COLO829 (cell line): ENCODE results near the gene KCTD16.

Experiments used
- DNase-seq: peaks from one replicate; pipeline ENCODE4 v3.0.0; 2012; ENCODE audit warnings: low spot score

The KCTD16 gene

DNA sequence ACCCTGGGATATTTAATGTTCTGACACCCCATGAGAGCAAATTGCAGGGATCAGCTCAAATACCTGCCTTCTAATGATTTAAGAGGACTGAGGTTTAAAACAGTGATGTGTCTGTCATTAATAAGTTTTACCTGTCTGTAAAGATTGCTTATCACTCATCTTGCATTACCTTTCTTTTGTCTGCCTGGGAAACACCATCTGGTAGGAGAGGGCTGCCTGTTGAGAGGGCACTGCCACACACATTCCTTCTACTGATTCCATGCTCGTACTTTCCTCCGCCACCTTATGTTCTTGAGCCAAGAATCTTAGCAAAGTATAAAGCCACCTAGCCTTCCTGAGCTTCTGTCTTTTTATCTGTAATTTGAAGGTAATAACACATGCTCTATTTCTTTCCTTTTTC, 118.6 kb downstream of the KCTD16 start:
- no peak for DNase-seq

- no peak for DNase-seq
Observed at GRCh38 chr5:144292029-144292428, 121.4 kb downstream of the KCTD16 start.

DNA sequence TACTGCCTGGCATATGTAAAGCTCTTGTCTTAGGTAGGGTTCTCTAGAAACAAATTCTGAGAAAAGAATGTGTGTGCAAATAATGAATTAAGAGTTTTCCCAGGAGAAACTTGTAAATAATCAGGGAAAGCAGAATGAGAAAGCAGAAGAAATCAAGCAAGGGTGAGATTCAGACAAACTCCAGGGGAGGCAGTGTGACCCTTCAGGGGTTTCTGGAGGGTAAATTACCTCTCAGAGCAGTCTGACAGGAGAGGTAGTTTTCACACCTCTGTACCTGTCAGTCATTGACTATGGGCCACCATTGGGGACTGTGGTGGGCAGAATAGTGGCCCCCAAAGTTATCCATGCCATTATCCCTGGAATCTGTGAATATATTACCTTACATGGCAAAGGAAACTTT, 124.6 kb downstream of the KCTD16 start:
- DNase-seq: no peak

DNA sequence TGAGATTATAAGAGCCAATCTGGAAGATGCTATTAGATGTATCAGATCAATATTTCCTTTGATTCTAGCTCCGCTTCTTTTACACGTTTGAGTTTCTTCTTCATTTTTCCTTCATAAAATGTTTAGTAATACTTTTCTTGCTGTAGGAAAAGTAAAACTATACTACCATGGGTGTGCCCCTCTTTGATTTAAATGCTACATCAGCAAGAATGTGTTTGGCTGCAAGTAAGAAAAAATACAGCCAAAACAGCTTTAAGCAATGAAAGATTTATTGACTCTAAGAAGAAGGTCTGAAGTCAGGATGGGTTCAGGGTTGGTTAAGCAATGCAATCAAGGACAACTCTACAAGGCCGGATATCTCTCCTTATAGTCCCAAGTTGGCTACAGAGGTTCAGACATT, 126.4 kb downstream of the KCTD16 start:
- no peak for DNase-seq

DNA sequence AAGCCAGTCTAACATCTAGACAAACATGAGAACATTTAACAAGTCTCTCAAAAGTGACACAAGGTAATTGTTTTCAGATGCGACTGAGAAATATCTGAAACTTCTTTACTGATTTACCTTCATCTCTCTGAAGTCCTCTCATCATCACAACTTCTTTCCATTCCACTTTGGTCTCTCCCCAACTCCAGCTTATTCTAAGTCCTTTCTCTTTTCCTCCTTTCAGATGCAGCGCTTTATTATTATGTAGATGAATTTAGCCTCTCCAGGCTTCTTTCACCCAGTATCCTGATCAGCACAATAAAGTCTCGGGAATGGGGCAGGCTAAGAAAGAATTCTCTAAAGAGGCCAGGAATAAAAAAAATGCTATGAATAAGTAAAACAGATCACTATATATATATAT, 128.0 kb downstream of the KCTD16 start:
- DNase-seq: no peak

- no peak for DNase-seq
Observed at GRCh38 chr5:144304688-144305087, 134.0 kb downstream of the KCTD16 start.

DNA sequence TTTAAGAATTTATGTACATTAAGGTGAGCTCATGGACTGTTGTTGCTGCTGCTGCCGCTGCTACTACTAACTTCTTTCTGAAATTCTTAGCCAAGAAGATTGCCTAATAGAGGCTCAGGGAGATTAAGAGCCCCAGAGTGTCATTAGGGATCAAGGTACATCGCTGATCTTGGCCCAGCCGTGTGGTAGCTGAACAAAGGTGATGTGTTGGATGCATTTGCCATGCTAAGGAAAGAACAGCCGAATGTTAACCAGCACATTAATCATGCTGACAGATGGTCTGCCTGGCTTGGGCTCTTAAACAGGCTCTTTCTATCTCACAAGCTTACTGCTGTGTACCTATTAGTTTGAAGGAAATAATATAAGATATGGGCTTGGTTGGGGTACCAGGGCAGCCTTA, 137.1 kb downstream of the KCTD16 start:
- no peak for DNase-seq

DNA sequence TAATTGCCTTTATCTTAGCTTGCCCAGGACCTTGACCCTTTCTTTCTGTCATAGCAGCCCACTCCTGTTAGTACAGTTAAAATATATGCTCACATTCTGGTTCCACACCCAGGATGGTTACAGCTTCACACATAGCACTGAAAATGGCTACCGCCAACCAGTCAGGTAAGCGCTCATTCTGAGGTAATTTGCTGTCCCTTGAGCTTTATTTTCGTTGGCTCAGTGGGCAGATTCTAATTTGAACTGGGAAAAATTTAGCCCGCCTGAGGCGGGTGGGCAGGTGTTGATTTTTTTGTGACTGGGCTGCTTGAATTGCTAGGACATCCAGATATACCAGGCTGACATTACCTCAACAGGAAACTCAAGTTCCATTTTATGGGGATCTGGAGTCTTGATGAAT, 137.5 kb downstream of the KCTD16 start:
- DNase-seq: no peak

GRCh38 chr5:144308906-144309670, 138.4 kb downstream of the KCTD16 start:
- DNase-seq: no peak

DNA sequence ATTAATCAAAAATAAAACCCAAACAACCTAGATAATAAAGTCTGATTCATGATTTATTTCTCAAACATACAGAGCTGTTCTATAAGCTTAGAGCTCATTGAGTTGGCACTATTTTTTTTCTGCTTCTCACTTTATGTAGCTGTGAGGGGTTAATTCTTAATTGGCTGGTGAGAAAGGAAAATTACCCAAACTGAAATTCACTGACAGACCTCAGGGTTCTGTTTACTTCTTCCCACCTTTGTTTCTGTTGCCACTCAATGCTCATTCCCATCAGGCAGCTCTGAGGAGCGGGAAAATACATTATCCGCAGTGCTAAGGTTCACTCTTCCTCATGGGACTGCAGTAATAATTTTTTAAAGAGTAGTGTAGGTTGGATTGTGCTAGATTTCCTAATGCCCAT, 139.9 kb downstream of the KCTD16 start:
- DNase-seq: no peak

DNA sequence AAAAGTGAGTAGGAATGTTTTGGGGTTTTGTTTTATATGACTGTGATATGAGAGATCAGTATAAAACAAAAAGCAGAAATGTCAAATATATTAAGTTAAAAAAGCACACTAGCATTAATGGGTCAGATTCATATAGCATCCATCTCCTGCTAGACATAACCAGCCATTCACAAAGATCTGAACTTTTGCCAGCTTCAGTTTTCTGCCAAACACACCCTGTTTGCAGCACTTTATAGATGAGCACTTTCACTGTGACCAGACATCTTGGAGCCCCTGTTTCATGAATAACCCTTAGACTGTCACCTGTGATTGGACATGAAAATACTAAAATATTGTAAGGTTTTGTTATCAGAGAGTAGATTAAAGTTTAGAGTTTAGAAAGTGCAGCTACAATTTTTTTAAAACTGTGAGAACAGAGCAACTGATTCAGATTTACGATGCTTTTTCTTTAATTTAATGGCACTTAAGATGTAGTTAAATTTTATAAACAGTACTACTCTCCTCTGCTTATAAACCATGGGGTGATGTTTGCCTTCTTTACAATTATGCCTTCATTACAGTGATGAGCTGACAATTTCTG, 142.6 kb downstream of the KCTD16 start:
- no peak for DNase-seq

DNA sequence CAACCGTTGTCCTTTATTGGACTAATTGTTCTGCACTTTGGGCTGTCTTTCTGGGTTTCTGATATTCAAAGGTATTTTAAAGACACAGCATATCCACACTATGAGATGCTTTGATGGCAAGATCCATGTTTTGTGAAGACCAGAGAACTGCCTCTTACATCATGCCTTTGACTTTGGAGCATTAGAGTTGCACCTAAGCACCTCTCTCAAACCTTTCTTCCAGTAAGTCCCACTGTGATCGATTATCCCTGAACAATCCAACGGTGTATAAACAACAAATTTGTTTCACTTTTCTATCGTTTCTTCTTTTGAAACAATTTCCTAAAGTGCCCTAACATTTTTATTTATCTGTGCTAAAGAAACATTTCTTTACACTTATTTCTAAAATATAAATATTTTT, 144.4 kb downstream of the KCTD16 start:
- DNase-seq: no peak

DNA sequence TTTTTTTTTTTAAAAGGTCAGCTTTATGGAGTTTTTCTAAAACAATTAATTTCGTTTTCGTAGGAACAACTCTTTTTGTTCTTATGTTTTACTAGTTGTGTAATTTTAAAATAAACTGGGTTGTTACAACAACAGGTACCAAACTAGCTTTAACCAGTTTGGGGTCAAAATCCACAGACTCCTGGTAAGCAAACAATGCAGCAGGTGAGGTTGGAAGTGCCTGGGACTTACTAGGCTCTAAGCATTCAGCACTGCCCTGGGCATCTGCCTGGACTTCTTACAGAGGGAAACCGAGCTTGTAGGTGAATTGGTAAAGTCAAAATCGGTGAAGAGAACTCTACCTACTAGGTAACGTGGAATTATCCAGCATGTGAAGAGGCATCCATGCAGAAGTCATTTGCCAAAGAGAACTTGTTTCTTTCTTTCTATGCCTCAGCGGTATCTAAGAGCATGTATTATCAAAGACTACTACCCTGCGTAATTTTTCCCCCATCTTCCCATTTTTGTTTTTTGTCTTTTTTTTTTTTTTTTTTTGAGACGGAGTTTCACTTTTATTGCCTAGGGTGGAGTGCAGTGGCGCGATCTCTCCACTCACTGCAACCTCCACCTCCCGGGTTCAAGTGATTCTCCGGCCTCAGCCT, 145.4 kb downstream of the KCTD16 start:
- no peak for DNase-seq

DNA sequence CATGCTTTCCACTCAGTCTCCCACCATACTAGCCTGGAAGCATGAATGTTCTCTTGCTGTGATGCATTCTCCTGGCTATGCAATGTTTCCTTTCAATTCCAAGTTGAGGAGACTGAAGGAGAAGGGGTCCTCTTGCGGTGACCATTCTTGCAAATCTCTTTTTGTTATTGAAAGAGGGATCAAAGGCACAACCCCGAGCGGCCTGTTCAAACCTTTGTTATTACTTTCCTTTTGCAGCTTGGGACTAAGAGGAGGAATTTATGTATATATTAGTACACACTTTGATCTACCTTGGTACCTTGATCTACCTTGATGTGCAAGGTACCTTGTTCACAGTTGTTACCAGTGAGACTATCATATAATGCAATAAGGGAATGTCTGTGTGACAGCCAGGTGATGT, 147.3 kb downstream of the KCTD16 start:
- no peak for DNase-seq

DNA sequence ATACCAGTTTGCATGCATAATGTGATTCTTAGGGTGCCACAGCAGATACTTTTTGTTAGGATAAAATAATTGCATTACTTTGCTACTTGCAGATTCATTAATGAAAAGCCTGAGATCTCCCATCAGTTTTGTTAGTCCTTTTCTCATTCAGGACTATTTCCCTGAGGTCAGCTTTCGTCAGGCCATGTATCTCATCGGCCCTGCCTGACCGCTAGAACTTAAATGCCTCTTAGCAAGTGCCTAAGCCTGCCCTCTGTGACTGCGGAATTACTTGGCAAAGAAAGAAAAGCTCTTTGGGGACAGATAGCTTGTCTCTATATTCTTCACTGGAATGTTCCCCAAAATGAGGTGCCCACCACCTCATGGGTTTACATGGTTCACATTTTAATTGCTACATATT, 147.8 kb downstream of the KCTD16 start:
- DNase-seq: no peak

GRCh38 chr5:144323181-144323580, 152.5 kb downstream of the KCTD16 start:
- no peak for DNase-seq

- no peak for DNase-seq
Observed at GRCh38 chr5:144325532-144325931, 154.9 kb downstream of the KCTD16 start.

DNA sequence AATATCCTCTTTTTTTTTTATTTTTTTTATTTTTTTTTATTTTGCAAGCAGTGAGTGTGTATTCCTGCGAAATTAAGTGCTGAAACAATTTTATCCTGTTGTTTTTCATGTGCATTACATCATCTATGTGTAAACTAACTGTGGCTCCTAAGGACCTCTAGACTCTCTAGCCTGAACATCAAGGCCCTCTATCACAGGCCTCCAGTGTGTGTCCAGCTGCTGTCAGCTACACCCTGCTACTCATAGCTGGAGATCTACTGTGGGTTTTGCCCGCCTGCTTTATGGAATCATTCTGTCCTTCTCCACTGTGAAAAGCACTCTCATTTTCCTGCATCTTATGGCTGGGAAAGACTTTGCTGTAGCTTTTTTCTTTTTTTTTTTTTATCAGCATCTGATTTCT, 157.8 kb downstream of the KCTD16 start:
- DNase-seq: no peak

- DNase-seq: no peak
Observed at GRCh38 chr5:144328980-144329379, 158.3 kb downstream of the KCTD16 start.

GRCh38 chr5:144329681-144330080, 159.0 kb downstream of the KCTD16 start:
- DNase-seq: no peak

GRCh38 chr5:144331361-144331760, 160.7 kb downstream of the KCTD16 start:
- no peak for DNase-seq

- no peak for DNase-seq
Observed at GRCh38 chr5:144332265-144332664, 161.6 kb downstream of the KCTD16 start.

GRCh38 chr5:144333336-144333920, 162.8 kb downstream of the KCTD16 start:
- no peak for DNase-seq
